ENCODE data around the gene ST8SIA1. TPM values are rescaled to one million over a fixed set of nuclear protein-coding genes. Genes with fewer than 3 reads are reported as not detected.

Gene ST8SIA1
- total and polyA plus RNA-seq, 2 of the 4 experiments (the other 2 are of a cell fraction): not detected

GRCh38 chr12:22286569-22286968 is 47.9 kb downstream of the ST8SIA1 start:
- no peak overlapping the region for H4K91ac ChIP-seq (ENCODE audit: insufficient read depth, low read depth, low read length)
- H4K8ac ChIP-seq (ENCODE audit: low read depth in 2 of 2, low read length in 2 of 2): no peak overlapping the region
- H4K5ac ChIP-seq (ENCODE audit: low read depth, low read length): no peak overlapping the region
- no peak overlapping the region for H3K27ac ChIP-seq (ENCODE audit: insufficient read depth, low read length)
- no peak overlapping the region for H3K23ac ChIP-seq (ENCODE audit: low read depth, low read length)
- no peaks in the 10 kb centered on the region for H4K20me1 ChIP-seq (ENCODE audit: insufficient read depth, low read length)
- no peak overlapping the region for H3K4me2 ChIP-seq (ENCODE audit: low read depth, low read length)
- no peak overlapping the region for H2BK15ac ChIP-seq (ENCODE audit: low read depth, low read length)
- H2AK9ac ChIP-seq (replicated peaks; ENCODE audit: low read depth, low read length, poor library complexity): no peak overlapping the region
- peaks cover 2% of the 10 kb centered on the region; the same call in 1 of the 2 replicates for H3K27me3 ChIP-seq (ENCODE audit: control insufficient read depth, insufficient read depth, low read length)
- peak; percentile 93 for DNase-seq
- no peak overlapping the region for H2BK120ac ChIP-seq (ENCODE audit: low read depth, low read length)
- no peak overlapping the region for H2AK5ac ChIP-seq (ENCODE audit: low read depth, low read length)
- H3K4me1 ChIP-seq (ENCODE audit: control insufficient read depth, insufficient read depth, low read length): peaks cover 12% of the 10 kb centered on the region
- peak; percentile 65 for ATAC-seq (ENCODE audit: low read depth)
- H2AFZ ChIP-seq (replicated peaks; ENCODE audit: low read length, poor library complexity): no peak overlapping the region
- ChIA-PET POLR2A (ENCODE audit: unreplicated experiment) (no interaction called here), CTCF (interaction anchor here (0.6 kb wide), 1 partner anchor 1917 kb away, joined by 4 read pairs; no protein-coding TSS in a partner anchor)
- H3K79me1 ChIP-seq (ENCODE audit: low read depth in 1 of 2, low read length in 2 of 2): no peaks in the 10 kb centered on the region
- dilution Hi-C loops (cut with HindIII; ENCODE audit: low sequenced_read_pairs, unreplicated experiment) (no loop called here), intact Hi-C loops (cut with micrococcal nuclease) (no loop called here), in situ Hi-C loops (cut with MboI; ENCODE audit: low sequenced_read_pairs) (no loop called here)
- H2BK5ac ChIP-seq (ENCODE audit: low read depth, low read length, poor library complexity, severe bottlenecking): no peak overlapping the region
- no peak overlapping the region for H3K56ac ChIP-seq (ENCODE audit: extremely low read depth, insufficient read depth, low read length)
- 0 out of 2 replicates have a peak, but pooled peaks cover 3% of the 10 kb centered on the region for H3K9me1 ChIP-seq (ENCODE audit: insufficient read depth, low read length)
- no peak overlapping the region for H3K18ac ChIP-seq (ENCODE audit: low read depth, low read length)
- no peak for TF ChIP-seq SMC3 (IDR thresholded peaks at IDR 0.05; ENCODE audit: low read depth, low read length)
- TF ChIP-seq CHD1 (IDR thresholded peaks at IDR 0.05; ENCODE audit: low read depth, low read length): no peak
- TF ChIP-seq NFE2L2 (IDR thresholded peaks at IDR 0.05; ENCODE audit: low read depth, low read length): no peak
- no peak for TF ChIP-seq MXI1 (IDR thresholded peaks at IDR 0.05; ENCODE audit: borderline replicate concordance, low read depth, low read length)
- no peak for TF ChIP-seq CTCF (conservative IDR thresholded peaks at IDR 0.05; ENCODE audit: low read depth, low read length)
- no peak for TF ChIP-seq ELK1 (IDR thresholded peaks at IDR 0.05; ENCODE audit: borderline replicate concordance, low read depth, low read length)
- TF ChIP-seq MAZ (IDR thresholded peaks at IDR 0.05; ENCODE audit: borderline replicate concordance, low read depth, low read length): no peak
- TF ChIP-seq POLR2A (IDR thresholded peaks at IDR 0.05; ENCODE audit: low read depth, low read length): no peak
- TF ChIP-seq FOS (IDR thresholded peaks at IDR 0.05; ENCODE audit: low read depth, low read length): no peak
- no peak for TF ChIP-seq RAD21 (IDR thresholded peaks at IDR 0.05; ENCODE audit: low read length)
- no peak for TF ChIP-seq USF2 (IDR thresholded peaks at IDR 0.05; ENCODE audit: low read depth, low read length)
- no peaks in the 10 kb centered on the region for H3K9me3 ChIP-seq (ENCODE audit: control insufficient read depth, insufficient read depth, low read length)
- no peak overlapping the region for H3K14ac ChIP-seq (replicated peaks; ENCODE audit: low read depth, low read length)
- H3K9ac ChIP-seq (ENCODE audit: low read depth, low read length): no peak overlapping the region
- BruUV-seq (replicated peaks): no TSS peak
- H3K4me3 ChIP-seq (ENCODE audit: insufficient read depth, low read depth, low read length): no peak overlapping the region
- no peaks in the 10 kb centered on the region for H3K36me3 ChIP-seq (ENCODE audit: control insufficient read depth, insufficient read depth, low read length)
- no peak overlapping the region for H2BK20ac ChIP-seq (ENCODE audit: low read depth, low read length)
- H3K4ac ChIP-seq (ENCODE audit: low read depth, low read length): no peak overlapping the region
